GM19193 (cell line): Measurements from ENCODE around the gene PTTG2.

Experiments used
- POLR2A ChIP-seq: IDR thresholded peaks from 4 replicates; pipeline ENCODE4 v1.6.1; 2011; ENCODE audit not compliant: insufficient read depth, insufficient read length; ENCODE audit errors: extremely low read depth

PTTG2 gene

GRCh38 chr4:37994569-37994968 is 34.4 kb downstream of the PTTG2 start:
- no peak for TF ChIP-seq POLR2A

- no peak for TF ChIP-seq POLR2A
Observed at GRCh38 chr4:37995299-37995821, 35.2 kb downstream of the PTTG2 start.

GRCh38 chr4:37995981-37996775 is 36.0 kb downstream of the PTTG2 start:
- TF ChIP-seq POLR2A, result no peak

GRCh38 chr4:37998226-37998625 is 38.0 kb downstream of the PTTG2 start:
- TF ChIP-seq POLR2A, result no peak

GRCh38 chr4:37999000-37999716 is 39.0 kb downstream of the PTTG2 start:
- TF ChIP-seq POLR2A, result no peak

- no peak for TF ChIP-seq POLR2A
Observed at GRCh38 chr4:37999965-38000364, 39.8 kb downstream of the PTTG2 start.

- no peak for TF ChIP-seq POLR2A
Observed at GRCh38 chr4:38001927-38002326, 41.7 kb downstream of the PTTG2 start.

GRCh38 chr4:38002451-38003071 is 42.4 kb downstream of the PTTG2 start:
- no peak for TF ChIP-seq POLR2A

- no peak for TF ChIP-seq POLR2A
Observed at GRCh38 chr4:38003102-38003501, 42.9 kb downstream of the PTTG2 start.

GRCh38 chr4:38003628-38004027 is 43.4 kb downstream of the PTTG2 start:
- TF ChIP-seq POLR2A, result no peak

- no peak for TF ChIP-seq POLR2A
Observed at GRCh38 chr4:38004062-38004461, 43.9 kb downstream of the PTTG2 start.

- TF ChIP-seq POLR2A, result no peak
Observed at GRCh38 chr4:38004887-38005286, 44.7 kb downstream of the PTTG2 start.

- no peak for TF ChIP-seq POLR2A
Observed at GRCh38 chr4:38005637-38006036, 45.4 kb downstream of the PTTG2 start.

- no peak for TF ChIP-seq POLR2A
Observed at GRCh38 chr4:38007645-38008044, 47.4 kb downstream of the PTTG2 start.

- no peak for TF ChIP-seq POLR2A
Observed at GRCh38 chr4:38008571-38009021, 48.4 kb downstream of the PTTG2 start.
